ENCODE measurements around the gene NOL4L.

DNA sequence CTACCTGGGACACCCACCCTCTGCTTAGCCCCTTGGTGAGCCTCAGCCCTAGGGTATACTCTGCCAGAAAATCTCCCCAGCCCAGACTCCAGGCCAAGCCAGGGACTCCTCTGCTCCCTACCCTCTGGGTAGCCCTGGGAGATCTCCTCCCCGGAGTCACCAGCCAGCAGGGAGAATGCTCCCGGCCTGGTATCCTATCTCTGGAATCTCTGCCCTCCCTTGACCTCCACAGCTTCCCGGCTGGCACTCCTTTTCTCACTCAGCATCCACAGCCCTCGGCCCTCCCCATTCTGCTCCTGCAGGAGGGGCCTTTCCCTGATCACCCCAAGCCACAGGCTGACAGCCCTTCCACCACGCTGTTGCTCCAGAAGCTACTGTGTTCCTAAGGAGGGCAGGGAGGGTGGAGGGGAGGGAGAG is 22.6 kb downstream of the NOL4L start:
- TF ChIP-seq, protein P1, sequence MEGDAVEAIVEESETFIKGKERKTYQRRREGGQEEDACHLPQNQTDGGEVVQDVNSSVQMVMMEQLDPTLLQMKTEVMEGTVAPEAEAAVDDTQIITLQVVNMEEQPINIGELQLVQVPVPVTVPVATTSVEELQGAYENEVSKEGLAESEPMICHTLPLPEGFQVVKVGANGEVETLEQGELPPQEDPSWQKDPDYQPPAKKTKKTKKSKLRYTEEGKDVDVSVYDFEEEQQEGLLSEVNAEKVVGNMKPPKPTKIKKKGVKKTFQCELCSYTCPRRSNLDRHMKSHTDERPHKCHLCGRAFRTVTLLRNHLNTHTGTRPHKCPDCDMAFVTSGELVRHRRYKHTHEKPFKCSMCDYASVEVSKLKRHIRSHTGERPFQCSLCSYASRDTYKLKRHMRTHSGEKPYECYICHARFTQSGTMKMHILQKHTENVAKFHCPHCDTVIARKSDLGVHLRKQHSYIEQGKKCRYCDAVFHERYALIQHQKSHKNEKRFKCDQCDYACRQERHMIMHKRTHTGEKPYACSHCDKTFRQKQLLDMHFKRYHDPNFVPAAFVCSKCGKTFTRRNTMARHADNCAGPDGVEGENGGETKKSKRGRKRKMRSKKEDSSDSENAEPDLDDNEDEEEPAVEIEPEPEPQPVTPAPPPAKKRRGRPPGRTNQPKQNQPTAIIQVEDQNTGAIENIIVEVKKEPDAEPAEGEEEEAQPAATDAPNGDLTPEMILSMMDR (IDR thresholded peaks at IDR 0.05) = no peak
- TF ChIP-seq EZH2phosphoT487 (IDR thresholded peaks at IDR 0.05) = no peak

All from neural progenitor cell (in vitro differentiated cells).